ENCODE measurements around the gene PBX3. TPM values are rescaled to one million over a fixed set of nuclear protein-coding genes. Genes with fewer than 3 reads are reported as not detected.

PBX3 gene
- total RNA-seq, 3 donors from 2014 or later (not counting 1 experiment from before 2014, with no cell fraction given) = 42.1 to 46.9 (median 44.6) TPM

DNA sequence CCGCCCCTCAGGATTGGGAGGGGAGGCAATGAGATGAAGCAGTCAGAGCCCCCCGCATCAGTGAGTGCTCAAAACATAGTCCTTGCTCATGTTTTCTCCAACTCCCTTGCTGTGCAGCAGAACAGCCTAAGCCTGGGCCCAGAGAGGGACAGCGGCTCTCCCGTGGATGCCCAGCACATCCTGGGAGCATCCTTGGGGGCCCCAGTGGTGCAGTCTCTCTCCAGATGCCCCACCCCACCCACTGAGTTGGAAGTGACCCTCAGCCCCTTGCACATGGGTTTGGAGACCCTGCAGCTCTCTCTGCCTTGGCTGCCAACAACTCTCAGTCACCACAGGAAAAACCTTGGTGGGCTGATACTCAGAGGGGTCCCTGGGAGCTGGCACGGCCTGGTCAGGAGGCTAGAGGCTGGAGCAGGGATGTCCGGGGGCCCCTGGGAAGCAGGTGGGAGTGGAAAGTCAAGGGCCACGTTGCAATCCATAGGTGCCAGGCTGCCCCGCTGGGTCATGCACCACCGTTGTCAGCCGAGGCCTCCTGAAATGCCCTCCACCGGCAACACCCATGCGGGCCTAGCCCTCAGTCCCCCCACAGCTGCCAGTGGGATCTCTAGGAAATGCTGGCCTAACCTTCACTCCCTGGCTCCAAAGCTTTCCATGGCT lies 242.5 kb downstream of the PBX3 start:
- TF ChIP-seq, protein P1, sequence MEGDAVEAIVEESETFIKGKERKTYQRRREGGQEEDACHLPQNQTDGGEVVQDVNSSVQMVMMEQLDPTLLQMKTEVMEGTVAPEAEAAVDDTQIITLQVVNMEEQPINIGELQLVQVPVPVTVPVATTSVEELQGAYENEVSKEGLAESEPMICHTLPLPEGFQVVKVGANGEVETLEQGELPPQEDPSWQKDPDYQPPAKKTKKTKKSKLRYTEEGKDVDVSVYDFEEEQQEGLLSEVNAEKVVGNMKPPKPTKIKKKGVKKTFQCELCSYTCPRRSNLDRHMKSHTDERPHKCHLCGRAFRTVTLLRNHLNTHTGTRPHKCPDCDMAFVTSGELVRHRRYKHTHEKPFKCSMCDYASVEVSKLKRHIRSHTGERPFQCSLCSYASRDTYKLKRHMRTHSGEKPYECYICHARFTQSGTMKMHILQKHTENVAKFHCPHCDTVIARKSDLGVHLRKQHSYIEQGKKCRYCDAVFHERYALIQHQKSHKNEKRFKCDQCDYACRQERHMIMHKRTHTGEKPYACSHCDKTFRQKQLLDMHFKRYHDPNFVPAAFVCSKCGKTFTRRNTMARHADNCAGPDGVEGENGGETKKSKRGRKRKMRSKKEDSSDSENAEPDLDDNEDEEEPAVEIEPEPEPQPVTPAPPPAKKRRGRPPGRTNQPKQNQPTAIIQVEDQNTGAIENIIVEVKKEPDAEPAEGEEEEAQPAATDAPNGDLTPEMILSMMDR (IDR thresholded peaks at IDR 0.05) = no peak
- Mint-ChIP-seq H3K27me3 (ENCODE audit: low read depth in 2 of 2) (no peaks in the 10 kb centered on the region), H3K9me3 (peaks cover 0 to 5% of the 10 kb centered on the region in 2 donors), H3K4me1 (no peaks in the 10 kb centered on the region), H3K4me3 (no peak overlapping the region), H3K27ac (no peak overlapping the region), H3K36me3 (no peaks in the 10 kb centered on the region)
- Histone ChIP-seq H3K9me3 (ENCODE audit: control insufficient read depth, insufficient read depth, low read length) (no peaks in the 10 kb centered on the region), H3K4me1 (ENCODE audit: control insufficient read depth, insufficient read depth, low read length) (no peaks in the 10 kb centered on the region), H3K36me3 (ENCODE audit: control insufficient read depth, insufficient read depth, low read length) (no peaks in the 10 kb centered on the region), H3K27me3 (ENCODE audit: control insufficient read depth, insufficient read depth, low read length) (no peaks in the 10 kb centered on the region), H3K4me3 (ENCODE audit: low read length) (no peak overlapping the region), H3K27ac (ENCODE audit: low read length) (no peak overlapping the region)
- intact Hi-C loops (cut with micrococcal nuclease) = no loop called here
- 92% methylated on average over 12 of the region's 12 CpGs for WGBS (ENCODE audit: insufficient coverage)
- DNase-seq (no peak), ATAC-seq (no peak)

DNA sequence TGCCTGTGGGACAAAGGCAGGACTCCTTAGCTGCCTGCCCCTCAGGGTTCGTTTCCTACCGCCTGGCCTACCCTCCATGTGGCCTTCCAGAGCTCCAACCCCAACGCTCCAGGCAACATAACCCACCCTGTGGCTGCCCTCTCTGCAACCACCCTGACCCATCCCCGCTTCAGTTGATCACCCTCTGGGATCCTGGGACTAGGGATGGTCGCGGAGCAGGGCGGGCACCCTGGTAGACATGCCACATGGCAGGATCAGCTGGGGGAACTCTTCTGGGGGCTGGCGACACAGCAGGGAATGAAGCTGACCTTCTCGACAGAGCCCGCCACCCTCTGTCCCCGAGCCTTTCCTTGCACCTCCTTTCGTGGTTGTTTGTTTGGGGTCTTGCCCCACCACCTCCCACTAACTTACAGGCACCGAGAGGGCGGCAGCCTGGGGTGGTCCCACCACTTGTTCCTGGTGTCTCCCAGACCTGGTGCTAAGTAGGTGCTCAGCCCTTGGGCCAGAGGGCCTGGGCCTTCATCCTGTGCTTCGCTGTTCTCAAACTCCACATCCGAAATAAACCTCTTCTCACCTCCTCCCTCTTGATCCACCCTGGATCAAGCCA lies 243.1 kb downstream of the PBX3 start:
- H3K36me3 Mint-ChIP-seq = no peaks in the 10 kb centered on the region

DNA sequence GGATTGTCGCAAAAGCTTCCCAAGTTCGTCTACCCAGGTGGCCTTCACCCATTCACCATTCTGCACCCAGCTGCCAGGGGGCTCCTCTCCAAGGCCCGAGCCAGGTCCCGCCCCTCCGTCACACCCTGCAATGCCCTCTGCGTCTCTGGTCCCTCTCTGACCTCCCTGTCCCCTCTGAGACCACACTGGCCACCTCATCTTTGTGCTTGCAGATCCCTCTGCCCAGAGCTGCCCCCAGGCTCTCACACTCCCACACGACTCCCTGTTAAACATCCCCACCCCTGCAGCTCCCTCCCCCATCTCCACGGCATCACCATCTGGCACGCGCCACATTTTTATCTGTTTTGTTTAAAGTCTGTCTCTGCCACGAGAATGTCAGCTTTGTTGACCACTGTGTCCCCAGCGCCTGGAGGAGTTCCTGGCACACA lies 243.6 kb downstream of the PBX3 start:
- H3K4me1 Mint-ChIP-seq = no peaks in the 10 kb centered on the region
- Histone ChIP-seq H3K27ac (ENCODE audit: low read length) (no peak overlapping the region), H3K4me1 (ENCODE audit: control insufficient read depth, insufficient read depth, low read length) (no peaks in the 10 kb centered on the region), H3K4me3 (ENCODE audit: low read length) (no peak overlapping the region), H3K27me3 (ENCODE audit: control insufficient read depth, insufficient read depth, low read length) (no peaks in the 10 kb centered on the region), H3K9me3 (ENCODE audit: control insufficient read depth, insufficient read depth, low read length) (no peaks in the 10 kb centered on the region), H3K36me3 (ENCODE audit: control insufficient read depth, insufficient read depth, low read length) (no peaks in the 10 kb centered on the region)
- H3K36me3 Mint-ChIP-seq = no peaks in the 10 kb centered on the region
- H3K9me3 Mint-ChIP-seq = no peaks in the 10 kb centered on the region
- no peak for ATAC-seq
- no peak for DNase-seq
- H3K27me3 Mint-ChIP-seq (ENCODE audit: low read depth in 2 of 2) = no peaks in the 10 kb centered on the region
- no peak overlapping the region for H3K27ac Mint-ChIP-seq
- H3K4me3 Mint-ChIP-seq = no peak overlapping the region
- 82% methylated on average over 12 of the region's 12 CpGs for WGBS (ENCODE audit: insufficient coverage)
- intact Hi-C loops (cut with micrococcal nuclease) = no loop called here
- TF ChIP-seq, protein P1 (IDR thresholded peaks at IDR 0.05) = no peak

More for the DNA sequence above, 243.1 kb downstream of the PBX3 start:
- Mint-ChIP-seq H3K4me1 (no peaks in the 10 kb centered on the region), H3K4me3 (no peak overlapping the region), H3K27ac (no peak overlapping the region), H3K27me3 (ENCODE audit: low read depth in 2 of 2) (no peaks in the 10 kb centered on the region), H3K9me3 (peaks cover 0 to under 1% of the 10 kb centered on the region in 2 donors)
- no peak for ATAC-seq
- WGBS (ENCODE audit: insufficient coverage) = 91% methylated on average over 16 of the region's 16 CpGs
- Histone ChIP-seq H3K4me1 (ENCODE audit: control insufficient read depth, insufficient read depth, low read length) (no peaks in the 10 kb centered on the region), H3K9me3 (ENCODE audit: control insufficient read depth, insufficient read depth, low read length) (no peaks in the 10 kb centered on the region), H3K27ac (ENCODE audit: low read length) (no peak overlapping the region), H3K4me3 (ENCODE audit: low read length) (no peak overlapping the region), H3K36me3 (ENCODE audit: control insufficient read depth, insufficient read depth, low read length) (no peaks in the 10 kb centered on the region), H3K27me3 (ENCODE audit: control insufficient read depth, insufficient read depth, low read length) (no peaks in the 10 kb centered on the region)
- TF ChIP-seq, protein P1 (IDR thresholded peaks at IDR 0.05) = no peak
- DNase-seq = no peak
- intact Hi-C loops (cut with micrococcal nuclease) = no loop called here

All from natural killer cell (primary cell).